Measurements from ENCODE around the gene KIFC3.
"Not testable (repeated sequence)": the region's sequence is repeated elsewhere in the genome, so short reads cannot be mapped to it uniquely, and the experiment has no call there.

The KIFC3 gene

GRCh38 chr16:57734308-57734924, 67.9 kb downstream of the KIFC3 start:
- DNase-seq, result no peak

- no peak for DNase-seq
Observed at GRCh38 chr16:57732714-57733113, 69.6 kb downstream of the KIFC3 start.

- peak in 1 of 2 donors; percentile 14 for DNase-seq
Observed at GRCh38 chr16:57732037-57732436, 70.3 kb downstream of the KIFC3 start.

- DNase-seq, result no peak
Observed at GRCh38 chr16:57730771-57731730, 71.2 kb downstream of the KIFC3 start.

- DNase-seq, result not testable (repeated sequence)
Observed at GRCh38 chr16:57729852-57730251, 72.4 kb downstream of the KIFC3 start.

- DNase-seq, result no peak
Observed at GRCh38 chr16:57729182-57729484, 73.2 kb downstream of the KIFC3 start.

GRCh38 chr16:57728336-57729181, 73.7 kb downstream of the KIFC3 start:
- DNase-seq, result no peak

GRCh38 chr16:57727610-57728009, 74.7 kb downstream of the KIFC3 start:
- no peak for DNase-seq

- DNase-seq, result no peak
Observed at GRCh38 chr16:57726433-57726947, 75.8 kb downstream of the KIFC3 start.

- DNase-seq, result no peak
Observed at GRCh38 chr16:57725976-57726375, 76.3 kb downstream of the KIFC3 start.

GRCh38 chr16:57725554-57725953, 76.7 kb downstream of the KIFC3 start:
- DNase-seq, result no peak

- DNase-seq, result no peak
Observed at GRCh38 chr16:57725151-57725550, 77.1 kb downstream of the KIFC3 start.

- no peak for DNase-seq
Observed at GRCh38 chr16:57724531-57724930, 77.8 kb downstream of the KIFC3 start.

GRCh38 chr16:57723170-57723569, 79.1 kb downstream of the KIFC3 start:
- no peak for DNase-seq

GRCh38 chr16:57722651-57723050, 79.6 kb downstream of the KIFC3 start:
- no peak for DNase-seq

GRCh38 chr16:57722210-57722499, 80.1 kb downstream of the KIFC3 start:
- no peak for DNase-seq

- no peak for DNase-seq
Observed at GRCh38 chr16:57721356-57722209, 80.7 kb downstream of the KIFC3 start.

- DNase-seq, result peak in 1 of 2 donors; percentile 37
Observed at GRCh38 chr16:57720142-57720575, 82.1 kb downstream of the KIFC3 start.

GRCh38 chr16:57714047-57714446, 88.2 kb downstream of the KIFC3 start:
- DNase-seq, result no peak

GRCh38 chr16:57713596-57713995, 88.7 kb downstream of the KIFC3 start:
- DNase-seq, result no peak

GRCh38 chr16:57712569-57712968, 89.7 kb downstream of the KIFC3 start:
- not testable (repeated sequence) for DNase-seq

GRCh38 chr16:57711993-57712392, 90.3 kb downstream of the KIFC3 start:
- DNase-seq, result no peak

All from bone marrow (tissue), 2 donors.